Mesenchymal stem cell (in vitro differentiated cells and primary cell): ENCODE measurements around the gene NBPF1.
"Not testable (repeated sequence)": the region's sequence is repeated elsewhere in the genome, so short reads cannot be mapped to it uniquely, and the experiment has no call there.

Source experiments
- DNase-seq: peaks from one replicate; pipeline ENCODE4 v3.0.0-alpha.2; 2013
- H2AFZ ChIP-seq: one replicate; pipeline ENCODE4 v1.6.1; 2013; ENCODE audit warnings: low read depth, mild to moderate bottlenecking, control low read depth, inconsistent platforms, low read length, moderate library complexity
- H2AK5ac ChIP-seq: 2 replicates; pipeline ENCODE4 v1.6.1; 2013; ENCODE audit warnings: low read length, moderate library complexity, mild to moderate bottlenecking, inconsistent platforms; ENCODE audit not compliant: severe bottlenecking
- H2BK120ac ChIP-seq: one replicate; pipeline ENCODE4 v1.6.1; 2013; ENCODE audit warnings: low read depth, mild to moderate bottlenecking, inconsistent platforms, low read length, moderate library complexity
- H2BK12ac ChIP-seq, 2 experiments: one replicate each; pipeline ENCODE4 v1.6.1; 2013; ENCODE audit warnings: inconsistent platforms in 2 of 2, low read length in 2 of 2, mild to moderate bottlenecking in 2 of 2, moderate library complexity in 2 of 2, control low read depth in 1 of 2
- H2BK15ac ChIP-seq: one replicate; pipeline ENCODE4 v1.6.1; 2013; ENCODE audit warnings: mild to moderate bottlenecking, low read depth, inconsistent platforms; ENCODE audit not compliant: poor library complexity, severe bottlenecking
- H2BK5ac ChIP-seq: 2 replicates; pipeline ENCODE4 v1.6.1; 2013; ENCODE audit warnings: low read depth, mild to moderate bottlenecking, low read length, control low read depth, inconsistent platforms; ENCODE audit not compliant: poor library complexity, severe bottlenecking
- H3K14ac ChIP-seq, 2 experiments: one replicate each; pipeline ENCODE4 v1.6.1; 2013; ENCODE audit warnings: inconsistent platforms in 2 of 2, low read length in 2 of 2, control low read depth in 1 of 2, mild to moderate bottlenecking in 1 of 2, moderate library complexity in 1 of 2
- H3K18ac ChIP-seq, 2 experiments: one replicate each; pipeline ENCODE4 v1.6.1; 2013; ENCODE audit warnings: inconsistent platforms in 2 of 2, low read length in 2 of 2, control low read depth in 1 of 2, low read depth in 1 of 2, mild to moderate bottlenecking in 1 of 2
- H3K23ac ChIP-seq, 2 experiments: one replicate each; pipeline ENCODE4 v1.6.1; 2013; ENCODE audit warnings: inconsistent platforms in 2 of 2, low read length in 2 of 2, mild to moderate bottlenecking in 2 of 2, moderate library complexity in 2 of 2, control low read depth in 1 of 2
- H3K27ac ChIP-seq: 2 replicates; pipeline ENCODE4 v1.5.1; 2013; ENCODE audit warnings: mild to moderate bottlenecking, moderate library complexity, low read length, control low read depth, inconsistent platforms; ENCODE audit not compliant: poor library complexity, severe bottlenecking
- H3K27me3 ChIP-seq, 2 experiments: 2 replicates each; pipeline versions ENCODE4 v1.6.1 to v1.7.0; 2013; ENCODE audit warnings: low read length in 2 of 2, mild to moderate bottlenecking in 2 of 2, moderate library complexity in 2 of 2, control low read depth in 1 of 2, inconsistent platforms in 1 of 2; ENCODE audit not compliant: control insufficient read depth in 1 of 2, insufficient read depth in 1 of 2
- H3K36me3 ChIP-seq, 2 experiments: 2 replicates each; pipeline versions ENCODE4 v1.6.1 to v1.7.0; 2013; ENCODE audit warnings: low read length in 2 of 2, control low read depth in 1 of 2, inconsistent platforms in 1 of 2, low read depth in 1 of 2, mild to moderate bottlenecking in 1 of 2; ENCODE audit not compliant: insufficient read depth in 2 of 2, control insufficient read depth in 1 of 2
- H3K4ac ChIP-seq, 2 experiments: one replicate each; pipeline ENCODE4 v1.6.1; 2013; ENCODE audit warnings: inconsistent platforms in 2 of 2, low read length in 2 of 2, mild to moderate bottlenecking in 2 of 2, moderate library complexity in 2 of 2, control low read depth in 1 of 2, low read depth in 1 of 2
- H3K4me1 ChIP-seq: 2 replicates; pipeline ENCODE4 v1.6.1; 2013; ENCODE audit warnings: low read depth, low read length, control low read depth; ENCODE audit not compliant: control insufficient read depth, insufficient read depth
- H3K4me2 ChIP-seq: 2 replicates; pipeline ENCODE4 v1.6.1; 2013; ENCODE audit warnings: low read length, mild to moderate bottlenecking, inconsistent platforms; ENCODE audit not compliant: poor library complexity, severe bottlenecking
- H3K4me3 ChIP-seq, 2 experiments: 2 replicates each; pipeline versions ENCODE4 v1.5.1 to v1.7.0; 2013; ENCODE audit warnings: low read length in 2 of 2, mild to moderate bottlenecking in 2 of 2, control low read depth in 1 of 2, low read depth in 1 of 2; ENCODE audit not compliant: insufficient read depth in 1 of 2
- H3K79me1 ChIP-seq: replicated peaks from 2 replicates; pipeline ENCODE4 v1.6.1; 2013; ENCODE audit warnings: mild to moderate bottlenecking, control low read depth, low read length, inconsistent platforms; ENCODE audit not compliant: poor library complexity, severe bottlenecking
- H3K9ac ChIP-seq: 2 replicates; pipeline ENCODE4 v1.7.0; 2013; ENCODE audit warnings: mild to moderate bottlenecking, low read length, moderate library complexity
- H3K9me3 ChIP-seq: 2 replicates; pipeline ENCODE4 v1.7.0; 2013; ENCODE audit warnings: mild to moderate bottlenecking, low read length; ENCODE audit not compliant: control insufficient read depth
- H4K8ac ChIP-seq: one replicate; pipeline ENCODE4 v1.6.1; 2013; ENCODE audit warnings: inconsistent platforms, mild to moderate bottlenecking, low read length, moderate library complexity
- H4K91ac ChIP-seq: one replicate; pipeline ENCODE4 v1.6.1; 2013; ENCODE audit warnings: mild to moderate bottlenecking, low read length, inconsistent platforms
- WGBS: methylation state at CpG from one replicate; pipeline ENCODE4 v1.1.7; 2013; ENCODE audit warnings: mixed read lengths; 5-methylcytosine and 5-hydroxymethylcytosine counted together

The NBPF1 gene

GRCh38 chr1:16643476-16644192 lies 30.3 kb upstream of the NBPF1 start:
- peak; percentile 51 for DNase-seq
- H2AK5ac ChIP-seq, H3K9me3 ChIP-seq, H2BK15ac ChIP-seq, H3K14ac ChIP-seq, H3K27me3 ChIP-seq, H3K27ac ChIP-seq, H2BK5ac ChIP-seq, H2BK12ac ChIP-seq: not testable (repeated sequence)
- 42% methylated on average over 12 of the region's 12 CpGs for WGBS
- H4K91ac ChIP-seq: peak overlapping the region; percentile 19
- H2BK120ac ChIP-seq: peak overlapping the region; percentile 71
- peak overlapping the region; percentile 93 for H3K9ac ChIP-seq
- peaks cover 24% of the 10 kb centered on the region for H3K4me1 ChIP-seq
- H3K4me3 ChIP-seq: peak overlapping the region; percentile 84 to 95
- H3K4ac ChIP-seq: peak overlapping the region; percentile 46 to 99
- peaks cover 0 to 10% of the 10 kb centered on the region in 2 experiments for H3K36me3 ChIP-seq
- H3K18ac ChIP-seq: peak overlapping the region in 1 of 2 experiments; percentile 97
- peak overlapping the region; percentile 99 for H4K8ac ChIP-seq
- peak overlapping the region in 1 of 2 experiments; percentile 72 for H3K23ac ChIP-seq
- H2AFZ ChIP-seq: peak overlapping the region; percentile 100
- H3K79me1 ChIP-seq: peaks cover 45% of the 10 kb centered on the region
- H3K4me2 ChIP-seq: peak overlapping the region; percentile 87

- H2BK12ac ChIP-seq, H3K4ac ChIP-seq, H3K18ac ChIP-seq, H3K9me3 ChIP-seq, H3K27ac ChIP-seq, H3K27me3 ChIP-seq, H3K14ac ChIP-seq, DNase-seq, H2BK15ac ChIP-seq, H2AFZ ChIP-seq, H2BK120ac ChIP-seq, H2BK5ac ChIP-seq, H2AK5ac ChIP-seq: not testable (repeated sequence)
- peak overlapping the region; percentile 70 for H4K91ac ChIP-seq
- peak overlapping the region in 1 of 2 experiments; percentile 0 for H3K23ac ChIP-seq
- peak overlapping the region; percentile 56 for H4K8ac ChIP-seq
- peak overlapping the region; percentile 5 for H3K4me2 ChIP-seq
- WGBS: 95% methylated on average over 4 of the region's 4 CpGs
- H3K9ac ChIP-seq: peak overlapping the region; percentile 93
- peaks cover 24% of the 10 kb centered on the region for H3K4me1 ChIP-seq
- peaks cover 0 to 10% of the 10 kb centered on the region in 2 experiments for H3K36me3 ChIP-seq
- peaks cover 49% of the 10 kb centered on the region for H3K79me1 ChIP-seq
- peak overlapping the region in 1 of 2 experiments; percentile 95 for H3K4me3 ChIP-seq
Observed at GRCh38 chr1:16643001-16643411, 29.6 kb upstream of the NBPF1 start.

- peak overlapping the region; percentile 53 for H4K8ac ChIP-seq
- not testable (repeated sequence) for H3K27ac ChIP-seq, H3K23ac ChIP-seq, H2BK5ac ChIP-seq, H3K9me3 ChIP-seq, H3K4me2 ChIP-seq, H2BK120ac ChIP-seq, H3K27me3 ChIP-seq, H4K91ac ChIP-seq, H3K18ac ChIP-seq, H3K4ac ChIP-seq, H2AK5ac ChIP-seq, H2BK12ac ChIP-seq, H3K14ac ChIP-seq, H2BK15ac ChIP-seq, DNase-seq, H2AFZ ChIP-seq
- WGBS: 79% methylated on average over 9 of the region's 9 CpGs
- peaks cover 24% of the 10 kb centered on the region for H3K4me1 ChIP-seq
- peaks cover 51% of the 10 kb centered on the region for H3K79me1 ChIP-seq
- peaks cover 0 to 10% of the 10 kb centered on the region in 2 experiments for H3K36me3 ChIP-seq
- H3K9ac ChIP-seq: peak overlapping the region; percentile 93
- H3K4me3 ChIP-seq: peak overlapping the region in 1 of 2 experiments; percentile 12
Observed at GRCh38 chr1:16642025-16642966, 28.9 kb upstream of the NBPF1 start.
